Neural crest cell (in vitro differentiated cells): ENCODE data around the gene MKLN1. TPM values are rescaled to one million over a fixed set of nuclear protein-coding genes. Genes with fewer than 3 reads are reported as not detected.
"Not testable (repeated sequence)": the region's sequence is repeated elsewhere in the genome, so short reads cannot be mapped to it uniquely, and the experiment has no call there.

Experiments
- DNase-seq: peaks from one replicate; pipeline ENCODE4 v3.0.0; 2021; ENCODE audit warnings: low read depth, mixed read lengths, low spot score
- H3K27ac Mint-ChIP-seq: one replicate; pipeline ENCODE4 v1.8.0; 2021; ENCODE audit warnings: mild to moderate bottlenecking, mixed read lengths; ENCODE audit not compliant: unreplicated experiment
- H3K27me3 Mint-ChIP-seq: 2 replicates; pipeline ENCODE4 v1.8.0; 2021; ENCODE audit warnings: low read depth, mild to moderate bottlenecking, mixed read lengths
- H3K36me3 Mint-ChIP-seq: 2 replicates; pipeline ENCODE4 v1.8.0; 2021; ENCODE audit warnings: low read depth, mild to moderate bottlenecking, mixed read lengths
- H3K4me1 Mint-ChIP-seq: 2 replicates; pipeline ENCODE4 v1.8.0; 2021; ENCODE audit warnings: mixed read lengths
- H3K4me3 Mint-ChIP-seq: one replicate; pipeline ENCODE4 v1.8.0; 2021; ENCODE audit warnings: mild to moderate bottlenecking, mixed read lengths
- H3K9me3 Mint-ChIP-seq: 2 replicates; pipeline ENCODE4 v1.8.0; 2021; ENCODE audit warnings: mixed read lengths
- CTCF ChIP-seq: fragments of 200-600 bp; sonication (generic); conservative IDR thresholded peaks from 2 replicates; pipeline ENCODE4 v1.5.0; 2021; ENCODE audit warnings: antibody characterized with exemption, mild to moderate bottlenecking
- total RNA-seq: library from RNA; stranded (reverse); gene quantifications from 2 replicates; pipeline ENCODE4 v1.2.1, GENCODE V29; 2021

Gene MKLN1
- total RNA-seq, 1 donor from 2014 or later, result 45.7 TPM

GRCh38 chr7:131454498-131454897, 126.8 kb downstream of the MKLN1 start:
- H3K4me1 Mint-ChIP-seq, result no peaks in the 10 kb centered on the region
- H3K9me3 Mint-ChIP-seq, result no peaks in the 10 kb centered on the region
- no peaks in the 10 kb centered on the region for H3K27me3 Mint-ChIP-seq
- H3K36me3 Mint-ChIP-seq, result peaks cover 24% of the 10 kb centered on the region
- no peak for TF ChIP-seq CTCF
- H3K27ac Mint-ChIP-seq, result no peak overlapping the region
- DNase-seq, result no peak
- no peak overlapping the region for H3K4me3 Mint-ChIP-seq

- H3K4me1 Mint-ChIP-seq, result no peaks in the 10 kb centered on the region
- H3K27me3 Mint-ChIP-seq, result no peaks in the 10 kb centered on the region
- no peak overlapping the region for H3K4me3 Mint-ChIP-seq
- no peak for TF ChIP-seq CTCF
- H3K36me3 Mint-ChIP-seq, result peaks cover 19% of the 10 kb centered on the region
- no peak overlapping the region for H3K27ac Mint-ChIP-seq
- DNase-seq, result no peak
- no peaks in the 10 kb centered on the region for H3K9me3 Mint-ChIP-seq
These were observed 127.3 kb downstream of the MKLN1 start for GRCh38 chr7:131455001-131455400.

GRCh38 chr7:131455546-131455945, 127.9 kb downstream of the MKLN1 start:
- no peak for DNase-seq
- Mint-ChIP-seq H3K4me3 (no peak overlapping the region), H3K4me1 (no peaks in the 10 kb centered on the region), H3K36me3 (peaks cover 19% of the 10 kb centered on the region), H3K9me3 (no peaks in the 10 kb centered on the region), H3K27ac (no peak overlapping the region), H3K27me3 (no peaks in the 10 kb centered on the region)
- no peak for TF ChIP-seq CTCF

- peaks cover 17% of the 10 kb centered on the region for H3K36me3 Mint-ChIP-seq
- no peaks in the 10 kb centered on the region for H3K9me3 Mint-ChIP-seq
- TF ChIP-seq CTCF, result no peak
- no peak overlapping the region for H3K4me3 Mint-ChIP-seq
- DNase-seq, result no peak
- no peaks in the 10 kb centered on the region for H3K27me3 Mint-ChIP-seq
- no peak overlapping the region for H3K27ac Mint-ChIP-seq
- no peaks in the 10 kb centered on the region for H3K4me1 Mint-ChIP-seq
These were observed 128.7 kb downstream of the MKLN1 start for GRCh38 chr7:131456338-131456737.

GRCh38 chr7:131459256-131459655, 131.6 kb downstream of the MKLN1 start:
- Mint-ChIP-seq H3K27me3 (no peaks in the 10 kb centered on the region), H3K27ac (no peak overlapping the region), H3K36me3 (peaks cover 22% of the 10 kb centered on the region), H3K4me3 (no peak overlapping the region), H3K9me3 (no peaks in the 10 kb centered on the region), H3K4me1 (no peaks in the 10 kb centered on the region)
- no peak for TF ChIP-seq CTCF
- DNase-seq, result no peak

- Mint-ChIP-seq H3K27ac (no peak overlapping the region), H3K27me3 (no peaks in the 10 kb centered on the region), H3K4me1 (no peaks in the 10 kb centered on the region), H3K4me3 (no peak overlapping the region), H3K9me3 (no peaks in the 10 kb centered on the region), H3K36me3 (peaks cover 22% of the 10 kb centered on the region)
- no peak for TF ChIP-seq CTCF
- DNase-seq, result no peak
These were observed 134.4 kb downstream of the MKLN1 start for GRCh38 chr7:131462059-131462458.

GRCh38 chr7:131462715-131463114, 135.0 kb downstream of the MKLN1 start:
- H3K4me3 Mint-ChIP-seq, H3K27ac Mint-ChIP-seq, DNase-seq, H3K4me1 Mint-ChIP-seq, H3K27me3 Mint-ChIP-seq, H3K9me3 Mint-ChIP-seq: not testable (repeated sequence)
- peaks cover 23% of the 10 kb centered on the region for H3K36me3 Mint-ChIP-seq
